ENCODE measurements around the gene UBE2F.
"Not testable (repeated sequence)": the region's sequence is repeated elsewhere in the genome, so short reads cannot be mapped to it uniquely, and the experiment has no call there.

The UBE2F gene

DNA sequence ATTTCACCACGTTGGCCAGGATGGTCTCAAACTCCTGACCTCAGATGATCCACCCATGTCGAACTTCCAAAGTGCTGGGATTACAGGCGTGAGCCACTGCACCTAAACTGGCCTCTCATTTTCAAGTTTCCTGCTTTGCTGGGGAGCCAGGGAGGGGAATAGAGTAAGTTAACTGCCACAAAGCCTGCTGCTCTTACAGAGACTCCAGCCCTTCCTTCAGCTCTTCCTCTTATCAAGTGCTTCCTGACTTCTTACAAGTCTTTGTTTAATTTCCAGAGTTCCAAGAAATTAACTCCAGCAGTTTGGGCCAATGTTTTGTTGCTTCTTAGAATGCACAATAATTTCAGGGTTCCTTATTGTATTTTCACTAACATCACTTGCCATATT, 24.3 kb upstream of the UBE2F start:
- TF ChIP-seq, protein P1, sequence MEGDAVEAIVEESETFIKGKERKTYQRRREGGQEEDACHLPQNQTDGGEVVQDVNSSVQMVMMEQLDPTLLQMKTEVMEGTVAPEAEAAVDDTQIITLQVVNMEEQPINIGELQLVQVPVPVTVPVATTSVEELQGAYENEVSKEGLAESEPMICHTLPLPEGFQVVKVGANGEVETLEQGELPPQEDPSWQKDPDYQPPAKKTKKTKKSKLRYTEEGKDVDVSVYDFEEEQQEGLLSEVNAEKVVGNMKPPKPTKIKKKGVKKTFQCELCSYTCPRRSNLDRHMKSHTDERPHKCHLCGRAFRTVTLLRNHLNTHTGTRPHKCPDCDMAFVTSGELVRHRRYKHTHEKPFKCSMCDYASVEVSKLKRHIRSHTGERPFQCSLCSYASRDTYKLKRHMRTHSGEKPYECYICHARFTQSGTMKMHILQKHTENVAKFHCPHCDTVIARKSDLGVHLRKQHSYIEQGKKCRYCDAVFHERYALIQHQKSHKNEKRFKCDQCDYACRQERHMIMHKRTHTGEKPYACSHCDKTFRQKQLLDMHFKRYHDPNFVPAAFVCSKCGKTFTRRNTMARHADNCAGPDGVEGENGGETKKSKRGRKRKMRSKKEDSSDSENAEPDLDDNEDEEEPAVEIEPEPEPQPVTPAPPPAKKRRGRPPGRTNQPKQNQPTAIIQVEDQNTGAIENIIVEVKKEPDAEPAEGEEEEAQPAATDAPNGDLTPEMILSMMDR (IDR thresholded peaks at IDR 0.05; ENCODE audit: extremely low read depth, insufficient read depth, missing control alignments): no peak
- in situ Hi-C loops (cut with MboI; ENCODE audit: low pct_unique_long_range_greater_than_20kb, low sequenced_read_pairs, unreplicated experiment): no loop called here
- no peak for DNase-seq (ENCODE audit: low spot score)

DNA sequence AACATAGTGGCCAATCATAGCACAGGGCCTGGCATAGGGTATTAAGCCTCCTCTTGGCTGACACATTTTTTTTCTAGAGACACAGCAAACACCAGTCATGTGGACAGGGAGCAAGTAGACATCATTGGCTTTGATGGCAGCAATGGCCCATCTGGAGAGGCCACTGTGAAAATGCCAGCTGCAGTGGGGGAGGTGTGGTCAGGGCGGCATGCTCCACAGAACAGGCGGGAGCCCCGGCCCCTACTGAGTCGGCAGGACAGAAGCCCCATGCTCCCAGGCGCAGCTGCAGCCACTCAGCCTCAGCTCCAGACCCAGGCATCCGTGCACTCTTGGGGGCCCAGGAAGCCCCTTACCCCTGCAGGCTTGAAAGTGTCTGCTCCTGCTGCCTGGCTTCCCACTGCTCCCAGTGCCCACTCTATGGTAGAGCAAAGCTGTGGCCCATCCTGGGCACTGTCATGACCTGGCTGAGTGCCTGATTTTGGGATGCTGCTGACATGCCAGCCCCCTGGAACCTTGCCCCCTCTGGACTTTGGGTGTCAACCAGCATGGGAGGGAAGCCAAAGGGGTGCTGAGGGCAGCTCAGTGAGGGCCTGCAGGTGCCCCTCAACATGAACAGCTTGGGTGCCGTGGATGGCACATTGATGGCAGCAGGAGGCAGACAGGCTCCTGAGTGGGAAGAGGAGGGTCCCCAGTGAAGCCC, 23.3 kb upstream of the UBE2F start:
- in situ Hi-C loops (cut with MboI; ENCODE audit: low pct_unique_long_range_greater_than_20kb, low sequenced_read_pairs, unreplicated experiment): no loop called here
- DNase-seq (ENCODE audit: low spot score): no peak
- TF ChIP-seq, protein P1 (IDR thresholded peaks at IDR 0.05; ENCODE audit: extremely low read depth, insufficient read depth, missing control alignments): no peak

DNA sequence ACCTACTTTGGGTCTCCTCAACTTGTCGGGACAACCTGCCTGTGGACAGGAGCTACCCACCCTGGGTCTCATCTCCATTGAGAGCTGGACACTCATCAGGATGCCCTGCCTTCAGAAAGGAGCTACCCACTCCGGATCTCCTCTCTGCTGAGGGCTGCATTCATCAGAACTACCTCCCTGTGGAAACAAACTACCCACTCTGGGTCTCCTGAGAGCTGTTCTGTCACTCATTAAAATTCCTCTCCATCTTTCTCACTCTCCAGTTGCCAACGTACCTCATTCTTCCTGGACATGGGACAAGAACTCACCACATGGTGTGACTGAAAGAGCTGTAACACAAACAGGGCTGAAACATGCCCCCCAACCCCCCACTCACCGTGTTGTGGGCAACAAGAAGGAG, 22.5 kb upstream of the UBE2F start:
- TF ChIP-seq, protein P1 (IDR thresholded peaks at IDR 0.05; ENCODE audit: extremely low read depth, insufficient read depth, missing control alignments): no peak
- in situ Hi-C loops (cut with MboI; ENCODE audit: low pct_unique_long_range_greater_than_20kb, low sequenced_read_pairs, unreplicated experiment): no loop called here
- DNase-seq (ENCODE audit: low spot score): no peak

DNA sequence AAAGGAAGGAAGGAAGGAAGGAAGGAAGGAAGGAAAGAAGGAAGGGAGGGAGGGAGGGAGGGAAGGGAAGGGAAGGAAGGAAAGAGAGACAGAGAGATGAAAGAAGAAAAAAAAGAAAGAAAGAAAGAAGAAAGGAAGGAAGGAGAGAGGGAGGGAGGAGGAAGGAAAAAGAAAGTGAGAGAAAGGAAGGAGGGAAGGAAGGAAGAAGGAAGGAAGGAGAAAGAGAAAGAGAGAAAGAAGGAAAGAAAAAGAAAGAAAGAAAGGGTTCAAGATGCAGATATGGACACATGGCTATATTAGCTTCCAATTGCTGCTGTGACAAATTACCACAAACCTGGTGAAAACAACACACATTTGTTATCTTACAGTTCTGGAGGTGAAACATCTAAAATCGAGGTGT, 20.4 kb upstream of the UBE2F start:
- in situ Hi-C loops (cut with MboI; ENCODE audit: low pct_unique_long_range_greater_than_20kb, low sequenced_read_pairs, unreplicated experiment): no loop called here
- TF ChIP-seq, protein P1 (IDR thresholded peaks at IDR 0.05; ENCODE audit: extremely low read depth, insufficient read depth, missing control alignments): no peak
- no peak for DNase-seq (ENCODE audit: low spot score)

DNA sequence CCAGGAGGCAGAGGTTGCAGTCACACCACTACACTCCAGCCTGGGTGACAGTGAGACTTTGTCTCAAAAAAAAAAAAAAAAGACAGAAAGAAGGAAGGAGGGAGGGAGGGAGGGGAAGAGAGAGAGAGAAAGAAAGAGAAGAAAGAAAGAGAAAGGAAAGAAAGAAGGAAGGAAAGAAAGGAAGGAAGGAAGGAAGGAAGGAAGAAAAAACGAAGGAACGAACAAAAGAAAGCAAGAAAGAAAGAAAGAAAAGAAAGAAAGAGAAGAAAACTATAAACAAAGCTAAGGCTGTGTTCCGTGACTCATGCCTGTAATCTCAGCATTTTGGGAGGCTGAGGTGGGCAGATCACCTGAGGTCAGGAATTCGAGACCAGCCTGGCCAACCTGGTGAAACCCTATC, 15.5 kb upstream of the UBE2F start:
- DNase-seq (ENCODE audit: low spot score); in situ Hi-C loops (cut with MboI; ENCODE audit: low pct_unique_long_range_greater_than_20kb, low sequenced_read_pairs, unreplicated experiment): not testable (repeated sequence)

DNA sequence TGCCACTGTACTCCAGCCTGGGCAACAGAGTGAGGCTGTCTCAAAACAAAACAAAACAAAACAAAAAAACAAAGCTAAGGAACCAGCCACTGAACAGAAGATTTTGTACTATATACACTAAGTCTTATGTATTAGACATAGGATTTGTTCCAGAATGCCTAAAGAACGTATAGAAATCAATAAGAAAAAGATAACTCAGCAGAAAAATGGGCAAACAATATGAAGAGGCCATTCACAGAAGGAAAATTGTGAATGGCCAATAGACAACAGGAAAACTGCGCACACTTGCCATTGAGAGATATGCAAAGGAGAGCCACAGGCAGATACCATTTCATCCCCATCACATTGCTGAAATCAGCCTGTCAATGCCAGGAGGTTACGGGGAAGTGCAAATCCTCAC, 14.9 kb upstream of the UBE2F start:
- DNase-seq (ENCODE audit: low spot score): no peak
- in situ Hi-C loops (cut with MboI; ENCODE audit: low pct_unique_long_range_greater_than_20kb, low sequenced_read_pairs, unreplicated experiment): no loop called here
- TF ChIP-seq, protein P1 (IDR thresholded peaks at IDR 0.05; ENCODE audit: extremely low read depth, insufficient read depth, missing control alignments): no peak

DNA sequence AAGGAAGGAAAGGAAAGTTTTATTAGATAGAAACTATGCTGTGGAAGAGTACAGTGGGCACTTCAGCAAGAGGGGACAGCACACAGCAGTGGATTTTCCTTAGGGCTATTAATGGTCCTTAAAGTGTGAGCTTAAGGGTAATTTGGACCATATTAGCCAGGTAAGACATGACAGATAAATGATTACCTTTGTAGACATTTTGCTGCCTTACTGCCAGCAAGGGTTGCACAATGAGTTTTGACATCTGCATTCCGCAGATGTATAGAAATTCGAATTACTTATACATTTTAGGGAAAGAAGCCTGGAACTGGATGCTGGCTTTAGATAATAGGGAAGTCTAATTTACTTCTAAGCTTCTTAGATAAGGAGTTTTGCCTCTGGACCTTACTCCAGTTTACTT, 14.0 kb upstream of the UBE2F start:
- in situ Hi-C loops (cut with MboI; ENCODE audit: low pct_unique_long_range_greater_than_20kb, low sequenced_read_pairs, unreplicated experiment): no loop called here
- TF ChIP-seq, protein P1 (IDR thresholded peaks at IDR 0.05; ENCODE audit: extremely low read depth, insufficient read depth, missing control alignments): no peak

More for the DNA sequence above, 14.0 kb upstream of the UBE2F start:
- DNase-seq (ENCODE audit: low spot score): no peak

All from GM13977 (cell line).